ENCODE results near the gene TLE5. TPM values are rescaled to one million over a fixed set of nuclear protein-coding genes. Genes with fewer than 3 reads are reported as not detected.

TLE5 gene
- polyA plus RNA-seq, 1 experiment = 317 TPM

GRCh38 chr19:3104708-3104983 is 42.4 kb upstream of the TLE5 start:
- TF ChIP-seq CTCF (IDR thresholded peaks at IDR 0.05; ENCODE audit: low read depth, low read length) = no peak
- H3K27me3 ChIP-seq (ENCODE audit: control insufficient read depth, insufficient read depth, low read length) = no peaks in the 10 kb centered on the region
- DNase-seq (ENCODE audit: low read depth, low spot score) = no peak
- no peaks in the 10 kb centered on the region; the same call in 1 of the 2 replicates for H3K9me3 ChIP-seq (ENCODE audit: control insufficient read depth, insufficient read depth, low read length)
- ChIA-PET POLR2A (interaction anchor here (0.6 to 1.7 kb wide), 3 partner anchors 40 to 154 kb away, joined by 3 to 11 read pairs (median 3); no protein-coding TSS in a partner anchor), CTCF (interaction anchor here (0.6 to 3.7 kb wide), 21 partner anchors 13 to 217 kb away, joined by 3 to 50 read pairs (median 4); partner anchors contain the start of gene TLE6)
- no peak overlapping the region for H3K27ac ChIP-seq (ENCODE audit: low read depth, low read length)
- no peak overlapping the region for H3K4me3 ChIP-seq (ENCODE audit: low read depth, low read length)

- Histone ChIP-seq H3K27ac (ENCODE audit: low read depth, low read length) (no peak overlapping the region), H3K9me3 (ENCODE audit: control insufficient read depth, insufficient read depth, low read length) (no peaks in the 10 kb centered on the region; the same call in 1 of the 2 replicates), H3K4me3 (ENCODE audit: low read depth, low read length) (no peak overlapping the region), H3K27me3 (ENCODE audit: control insufficient read depth, insufficient read depth, low read length) (no peaks in the 10 kb centered on the region)
- no peak for DNase-seq (ENCODE audit: low read depth, low spot score)
- ChIA-PET POLR2A (no interaction called here), CTCF (interaction anchor here (3.7 kb wide), 1 partner anchor 151 kb away, joined by 50 read pairs; no protein-coding TSS in a partner anchor)
- TF ChIP-seq CTCF (IDR thresholded peaks at IDR 0.05; ENCODE audit: low read depth, low read length) = no peak
Measured at GRCh38 chr19:3102239-3103140, 40.2 kb upstream of the TLE5 start.

DNA sequence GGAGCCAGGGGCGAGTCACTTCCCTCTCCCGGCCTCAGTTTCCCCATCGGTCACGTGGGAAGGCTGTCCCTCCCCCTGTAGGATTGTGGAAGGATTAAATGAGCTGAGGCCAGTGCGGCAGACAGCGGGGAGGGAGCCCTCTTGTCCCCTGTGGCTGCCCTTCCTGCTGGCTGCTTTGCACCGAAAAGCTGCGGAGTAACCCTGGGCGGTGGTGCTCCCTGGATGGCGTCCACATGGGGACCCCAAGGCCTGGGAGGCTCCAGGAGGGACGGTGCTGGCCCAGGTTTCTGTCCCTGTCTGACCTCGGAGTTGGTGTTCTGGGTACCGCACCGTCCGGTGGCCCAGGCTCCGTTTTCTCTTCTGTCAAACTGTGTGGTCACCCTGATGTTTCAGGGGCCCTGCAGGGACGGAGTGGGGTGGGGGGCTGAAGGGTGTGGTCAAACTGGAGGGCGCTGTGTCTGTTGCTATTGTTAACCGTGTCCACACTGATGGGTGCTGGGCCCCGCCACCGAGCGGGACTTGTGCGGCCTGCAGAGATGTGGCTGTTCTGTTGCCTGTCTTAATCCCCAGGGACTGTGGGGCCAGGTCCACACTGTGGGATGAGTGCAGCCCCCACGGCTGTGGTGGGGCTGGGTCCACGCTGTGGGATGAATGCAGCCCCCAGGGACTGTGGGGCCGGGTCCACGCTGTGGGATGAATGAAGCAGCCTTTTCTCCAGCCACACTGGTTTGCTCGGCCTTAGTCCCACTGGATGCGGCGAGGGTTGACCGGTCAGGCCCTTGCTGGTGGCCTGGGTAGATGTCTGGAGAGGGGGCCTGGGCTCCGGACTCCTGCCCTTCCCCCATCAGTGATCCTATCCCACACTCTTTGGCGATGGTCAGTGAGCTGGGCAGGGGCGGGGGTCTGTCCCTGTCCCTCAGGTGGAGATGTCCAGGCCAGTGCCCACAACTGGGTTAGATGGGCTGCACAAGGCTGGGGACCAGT is 38.7 kb upstream of the TLE5 start:
- ChIA-PET CTCF (no interaction called here), POLR2A (interaction anchor here (0.8 kb wide), 1 partner anchor 150 kb away, joined by 3 read pairs; no protein-coding TSS in a partner anchor)
- DNase-seq (ENCODE audit: low read depth, low spot score) = no peak
- Histone ChIP-seq H3K27ac (ENCODE audit: low read depth, low read length) (no peak overlapping the region), H3K27me3 (ENCODE audit: control insufficient read depth, insufficient read depth, low read length) (no peaks in the 10 kb centered on the region), H3K4me3 (ENCODE audit: low read depth, low read length) (no peak overlapping the region), H3K9me3 (ENCODE audit: control insufficient read depth, insufficient read depth, low read length) (no peaks in the 10 kb centered on the region; the same call in 1 of the 2 replicates)
- no peak for TF ChIP-seq CTCF (IDR thresholded peaks at IDR 0.05; ENCODE audit: low read depth, low read length)

DNA sequence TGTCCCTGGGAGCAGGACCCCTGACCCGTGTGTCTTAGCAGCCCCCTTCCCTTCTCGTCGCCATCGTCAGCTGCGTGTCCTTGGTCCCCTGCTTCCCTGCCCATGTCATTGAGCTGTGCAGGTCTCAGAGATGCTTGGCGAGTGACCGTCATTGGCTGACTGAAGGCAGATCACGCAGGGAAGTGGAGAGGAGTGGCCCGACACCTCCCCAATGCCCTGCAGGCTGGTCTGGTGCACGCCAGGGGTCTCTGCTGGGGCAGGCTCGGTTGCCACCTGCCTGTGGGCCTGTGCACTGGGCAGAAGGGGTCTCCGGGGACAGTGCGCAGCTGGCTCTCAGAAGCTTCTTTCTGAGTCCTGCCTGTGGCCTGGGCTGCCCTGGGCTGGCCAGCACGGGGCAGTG is 38.0 kb upstream of the TLE5 start:
- H3K9me3 ChIP-seq (ENCODE audit: control insufficient read depth, insufficient read depth, low read length) = no peaks in the 10 kb centered on the region; the same call in 1 of the 2 replicates
- H3K4me3 ChIP-seq (ENCODE audit: low read depth, low read length) = no peak overlapping the region
- H3K27ac ChIP-seq (ENCODE audit: low read depth, low read length) = no peak overlapping the region
- no peak for DNase-seq (ENCODE audit: low read depth, low spot score)
- no peaks in the 10 kb centered on the region for H3K27me3 ChIP-seq (ENCODE audit: control insufficient read depth, insufficient read depth, low read length)
- POLR2A ChIA-PET = no interaction called here
- CTCF ChIA-PET = no interaction called here
- TF ChIP-seq CTCF (IDR thresholded peaks at IDR 0.05; ENCODE audit: low read depth, low read length) = no peak

Measured in AG04450 (cell line).